Stimulated activated CD4-positive, alpha-beta T cell treated with anti-CD3 and anti-CD28 coated beads, Interleukin-15, amount 100 ng/mL, for 1 hour (primary cell): ENCODE results near the gene PEX3.
"Not testable (repeated sequence)": the region's sequence is repeated elsewhere in the genome, so short reads cannot be mapped to it uniquely, and the experiment has no call there.

ENCODE experiments used
- DNase-seq, 2 donors: peaks; one replicate each; pipeline ENCODE4 v3.0.0-alpha.2; 2020; ENCODE audit warnings: low read depth in 1 of 2, low spot score in 1 of 2

PEX3 gene

GRCh38 chr6:143447865-143448264 is 2.7 kb upstream of the PEX3 start:
- DNase-seq: not testable (repeated sequence)

- no peak for DNase-seq
These were observed 1.4 kb upstream of the PEX3 start for GRCh38 chr6:143449082-143449713.

- DNase-seq: peak; percentile 4 to 8
These were observed 722 bp upstream of the PEX3 start for GRCh38 chr6:143449714-143450452.

GRCh38 chr6:143451531-143451930 is 926 bp downstream of the PEX3 start:
- DNase-seq: no peak

- DNase-seq: no peak
These were observed 7.2 kb downstream of the PEX3 start for GRCh38 chr6:143457563-143458359.

- no peak for DNase-seq
These were observed 14.9 kb downstream of the PEX3 start for GRCh38 chr6:143465546-143465945.

- no peak for DNase-seq
These were observed 17.4 kb downstream of the PEX3 start for GRCh38 chr6:143468026-143468425.

- not testable (repeated sequence) for DNase-seq
These were observed 18.2 kb downstream of the PEX3 start for GRCh38 chr6:143468823-143469222.

- DNase-seq: no peak
These were observed 21.2 kb downstream of the PEX3 start for GRCh38 chr6:143471822-143472221.

GRCh38 chr6:143476545-143476944 is 25.9 kb downstream of the PEX3 start:
- no peak for DNase-seq

- DNase-seq: no peak
These were observed 28.0 kb downstream of the PEX3 start for GRCh38 chr6:143478479-143479062.

GRCh38 chr6:143482593-143482992 is 32.0 kb downstream of the PEX3 start:
- no peak for DNase-seq

GRCh38 chr6:143485967-143486366 is 35.4 kb downstream of the PEX3 start:
- DNase-seq: no peak

- no peak for DNase-seq
These were observed 36.1 kb downstream of the PEX3 start for GRCh38 chr6:143486752-143487151.

GRCh38 chr6:143490244-143490643 is 39.6 kb downstream of the PEX3 start:
- no peak for DNase-seq

GRCh38 chr6:143490775-143491174 is 40.2 kb downstream of the PEX3 start:
- DNase-seq: no peak

- no peak for DNase-seq
These were observed 46.4 kb downstream of the PEX3 start for GRCh38 chr6:143496974-143497373.

GRCh38 chr6:143498428-143498827 is 47.8 kb downstream of the PEX3 start:
- DNase-seq: no peak

GRCh38 chr6:143501851-143502250 is 51.2 kb downstream of the PEX3 start:
- no peak for DNase-seq

GRCh38 chr6:143504369-143504768 is 53.8 kb downstream of the PEX3 start:
- DNase-seq: no peak

- DNase-seq: no peak
These were observed 54.5 kb downstream of the PEX3 start for GRCh38 chr6:143505111-143505510.

GRCh38 chr6:143505537-143505936 is 54.9 kb downstream of the PEX3 start:
- no peak for DNase-seq
